Measurements from ENCODE around the gene CYP26B1. TPM values are rescaled to one million over a fixed set of nuclear protein-coding genes. Genes with fewer than 3 reads are reported as not detected.

CYP26B1 gene
- total RNA-seq, 1 experiment from 2014 or later = 1.1 TPM

DNA sequence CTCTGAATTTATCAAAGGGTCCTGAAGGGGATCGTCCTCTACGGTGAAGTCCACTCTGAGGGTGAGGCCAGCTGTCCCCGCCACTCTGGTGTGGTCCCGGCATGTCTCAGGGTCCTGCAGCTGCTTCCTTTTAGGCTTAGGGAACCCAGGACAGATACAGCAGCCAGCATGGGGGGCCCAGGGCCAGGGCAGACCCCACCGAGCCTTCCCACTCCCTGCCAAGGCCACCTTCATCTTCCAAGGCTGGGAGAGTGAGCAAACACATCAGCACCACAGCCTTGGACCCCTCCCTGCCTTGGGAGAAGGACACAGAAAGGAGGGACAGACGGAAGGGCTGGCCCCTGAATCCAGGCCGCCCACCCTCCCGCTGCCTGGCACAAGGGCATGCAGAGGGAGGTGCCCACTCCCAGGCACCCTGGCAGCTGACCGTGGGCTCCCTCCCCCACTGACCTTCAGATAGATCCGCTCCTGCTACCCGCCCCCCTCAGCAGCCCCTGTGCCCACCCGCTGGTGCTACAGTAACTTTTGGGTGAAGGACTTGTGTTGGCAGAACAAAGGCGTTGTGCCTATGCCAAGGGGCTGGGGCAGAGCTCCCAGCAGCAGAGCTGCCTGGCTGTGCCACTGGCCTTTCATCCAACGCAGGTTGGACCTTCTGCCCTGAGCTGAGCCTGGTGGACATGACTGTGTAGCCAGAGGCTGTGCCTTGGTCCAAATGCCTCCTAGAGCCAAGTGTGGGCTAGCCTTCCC, 7.6 kb downstream of the CYP26B1 start:
- H3K4me3 ChIP-seq (ENCODE audit: insufficient read depth, low read depth, low read length) = no peak overlapping the region
- H3K36me3 ChIP-seq (replicated peaks; ENCODE audit: control insufficient read depth, insufficient read depth, low read length) = no peaks in the 10 kb centered on the region
- H3K27me3 ChIP-seq (ENCODE audit: control insufficient read depth, insufficient read depth, low read length) = peaks cover 49% of the 10 kb centered on the region
- DNase-seq = peak; percentile 53

DNA sequence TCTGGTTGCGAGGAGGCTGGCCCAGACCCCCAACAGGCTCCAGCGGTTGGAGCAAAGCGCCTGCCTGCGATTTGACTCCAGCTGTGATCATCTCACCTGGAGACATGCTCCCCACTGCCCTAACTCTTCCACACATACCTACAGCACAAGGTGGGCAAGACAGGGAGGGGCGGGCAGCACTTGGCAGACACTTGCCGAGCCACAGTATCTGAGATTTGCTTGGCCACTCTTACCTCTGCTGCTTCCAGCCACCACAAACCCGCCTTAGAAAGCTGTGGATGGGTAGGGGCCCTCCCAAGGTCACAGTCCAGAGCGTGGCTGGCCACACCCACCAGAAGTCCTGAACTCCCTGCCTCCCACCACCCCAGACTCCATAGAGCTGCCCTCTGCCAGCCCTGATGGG, 8.2 kb downstream of the CYP26B1 start:
- Histone ChIP-seq H3K36me3 (replicated peaks; ENCODE audit: control insufficient read depth, insufficient read depth, low read length) (no peaks in the 10 kb centered on the region), H3K4me3 (ENCODE audit: insufficient read depth, low read depth, low read length) (no peak overlapping the region), H3K27me3 (ENCODE audit: control insufficient read depth, insufficient read depth, low read length) (peaks cover 47% of the 10 kb centered on the region)
- peak; percentile 45 for DNase-seq

DNA sequence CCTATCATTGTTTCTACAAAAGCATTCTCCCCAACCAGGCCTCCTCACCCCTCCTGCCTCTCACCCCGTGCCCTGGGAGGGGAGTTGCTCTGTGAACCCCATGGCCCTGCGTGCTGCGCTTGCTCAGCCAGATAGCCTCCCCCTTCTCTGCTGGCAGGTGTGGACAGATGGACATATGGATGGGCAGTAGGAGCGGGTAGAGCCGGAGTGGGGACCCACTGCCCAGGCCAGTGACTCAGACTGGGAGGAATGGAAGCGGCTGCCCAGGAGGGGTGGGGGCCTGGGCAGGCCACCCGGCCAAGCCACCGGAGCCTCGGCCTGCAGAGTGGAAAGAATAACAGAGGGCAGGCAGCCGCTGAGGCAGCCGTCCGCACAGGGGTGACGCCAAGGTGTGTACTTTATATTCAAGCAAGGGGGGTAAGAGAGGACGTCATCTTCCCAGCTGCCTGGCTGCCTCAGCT, 8.7 kb downstream of the CYP26B1 start:
- Histone ChIP-seq H3K36me3 (replicated peaks; ENCODE audit: control insufficient read depth, insufficient read depth, low read length) (no peaks in the 10 kb centered on the region), H3K27me3 (ENCODE audit: control insufficient read depth, insufficient read depth, low read length) (peaks cover 44% of the 10 kb centered on the region), H3K4me3 (ENCODE audit: insufficient read depth, low read depth, low read length) (no peak overlapping the region)
- DNase-seq = peak; percentile 46

DNA sequence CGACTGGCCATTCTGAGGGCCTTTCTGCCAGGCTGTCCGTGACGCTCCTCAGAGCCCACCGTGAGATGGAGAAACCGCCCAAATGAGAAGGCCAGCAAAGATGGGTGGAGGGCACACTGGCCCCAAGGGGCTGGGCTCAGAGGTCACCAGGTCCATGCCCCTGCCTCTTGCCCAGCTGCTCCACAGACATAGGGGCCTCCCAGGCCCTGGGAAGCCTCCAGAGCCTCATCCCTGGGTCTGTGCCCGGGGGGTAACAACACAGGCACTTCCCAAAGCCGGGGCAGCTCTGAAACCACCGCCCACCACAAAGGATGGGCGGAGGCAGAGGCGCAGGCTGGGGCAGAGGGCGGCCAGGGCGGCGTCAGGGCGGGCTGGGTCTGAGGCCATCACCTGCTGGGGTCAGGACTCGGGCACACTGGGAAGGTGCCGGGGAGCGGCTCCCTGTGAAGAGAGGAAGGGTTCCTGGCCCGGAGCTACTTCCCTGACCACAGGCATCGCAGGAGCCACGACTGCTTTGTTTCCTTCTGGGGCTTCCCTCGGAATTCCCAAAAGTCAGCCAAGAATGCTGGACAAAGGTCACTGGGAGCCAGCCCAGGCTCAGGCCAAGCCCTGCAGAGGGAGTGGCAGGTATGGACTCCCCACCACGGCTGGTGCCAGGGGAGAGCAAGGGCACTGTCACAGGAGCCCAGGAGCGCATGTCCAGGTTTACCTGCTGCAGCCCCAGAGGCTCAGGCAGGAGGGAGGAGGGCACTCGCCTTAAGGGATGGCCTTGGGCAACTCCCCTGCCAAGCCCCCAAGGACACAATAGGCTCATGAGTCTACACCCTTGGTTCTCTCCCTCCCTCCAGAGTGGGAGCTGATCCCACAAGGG, 9.4 kb downstream of the CYP26B1 start:
- H3K27me3 ChIP-seq (ENCODE audit: control insufficient read depth, insufficient read depth, low read length) = peaks cover 37% of the 10 kb centered on the region
- no peaks in the 10 kb centered on the region for H3K36me3 ChIP-seq (replicated peaks; ENCODE audit: control insufficient read depth, insufficient read depth, low read length)
- no peak overlapping the region for H3K4me3 ChIP-seq (ENCODE audit: insufficient read depth, low read depth, low read length)
- peak; percentile 65 for DNase-seq

DNA sequence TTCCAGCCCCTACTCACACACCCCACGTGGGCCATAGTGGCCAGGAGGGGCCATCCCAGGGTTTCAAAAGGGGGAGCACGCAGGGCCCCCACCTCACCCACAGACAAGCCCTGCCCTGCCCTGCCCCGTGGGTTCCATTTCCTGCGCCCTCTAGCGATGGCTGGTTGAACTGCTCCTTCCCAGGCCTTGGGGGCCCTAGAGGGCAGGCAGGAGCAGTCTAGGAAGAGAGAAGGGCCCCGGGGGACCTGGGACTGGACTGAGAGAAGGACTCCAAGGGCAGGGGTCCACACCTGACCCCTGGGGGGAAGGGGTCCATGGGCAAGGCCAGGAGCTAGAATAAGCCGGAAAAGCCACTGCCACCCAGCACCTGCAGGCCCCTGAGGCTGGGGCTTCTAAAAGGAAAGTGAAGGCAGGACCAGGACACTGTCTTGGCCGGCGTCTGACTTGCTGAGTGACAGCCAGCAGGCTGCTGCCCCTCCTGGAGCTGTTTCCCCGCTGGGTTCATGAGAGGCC, 10.1 kb downstream of the CYP26B1 start:
- Histone ChIP-seq H3K36me3 (replicated peaks; ENCODE audit: control insufficient read depth, insufficient read depth, low read length) (no peaks in the 10 kb centered on the region), H3K27me3 (ENCODE audit: control insufficient read depth, insufficient read depth, low read length) (peaks cover 30% of the 10 kb centered on the region), H3K4me3 (ENCODE audit: insufficient read depth, low read depth, low read length) (no peak overlapping the region)
- peak; percentile 96 for DNase-seq

DNA sequence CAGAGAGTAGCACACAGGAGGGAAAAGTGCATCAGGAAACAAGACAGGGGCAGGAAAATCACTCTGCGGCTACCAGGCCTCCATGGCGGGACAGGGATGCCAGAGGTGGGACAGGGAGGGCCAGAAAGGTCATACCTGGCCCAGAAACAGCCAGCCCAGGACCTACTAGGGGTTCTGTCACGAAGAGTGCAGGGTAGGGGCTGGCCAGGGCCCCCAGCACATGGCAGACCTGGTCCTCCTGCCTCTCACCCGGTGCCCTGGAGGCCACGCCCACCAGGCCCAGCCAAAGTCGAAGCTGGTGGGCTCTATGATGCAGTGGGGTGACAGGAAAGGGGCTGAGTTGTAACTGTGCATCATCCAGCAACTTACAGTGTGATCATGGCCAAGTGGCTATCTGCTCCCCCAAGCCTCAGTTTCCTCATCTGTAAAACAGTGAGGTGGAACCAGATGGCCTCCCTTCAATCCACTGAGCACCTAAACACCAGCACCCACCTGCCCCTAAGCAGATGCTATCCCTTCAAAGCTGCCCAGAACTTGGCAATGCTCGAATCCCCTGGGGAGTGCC, 10.6 kb downstream of the CYP26B1 start:
- no peaks in the 10 kb centered on the region for H3K36me3 ChIP-seq (replicated peaks; ENCODE audit: control insufficient read depth, insufficient read depth, low read length)
- no peak overlapping the region for H3K4me3 ChIP-seq (ENCODE audit: insufficient read depth, low read depth, low read length)
- peak; percentile 70 for DNase-seq
- H3K27me3 ChIP-seq (ENCODE audit: control insufficient read depth, insufficient read depth, low read length) = peaks cover 24% of the 10 kb centered on the region

DNA sequence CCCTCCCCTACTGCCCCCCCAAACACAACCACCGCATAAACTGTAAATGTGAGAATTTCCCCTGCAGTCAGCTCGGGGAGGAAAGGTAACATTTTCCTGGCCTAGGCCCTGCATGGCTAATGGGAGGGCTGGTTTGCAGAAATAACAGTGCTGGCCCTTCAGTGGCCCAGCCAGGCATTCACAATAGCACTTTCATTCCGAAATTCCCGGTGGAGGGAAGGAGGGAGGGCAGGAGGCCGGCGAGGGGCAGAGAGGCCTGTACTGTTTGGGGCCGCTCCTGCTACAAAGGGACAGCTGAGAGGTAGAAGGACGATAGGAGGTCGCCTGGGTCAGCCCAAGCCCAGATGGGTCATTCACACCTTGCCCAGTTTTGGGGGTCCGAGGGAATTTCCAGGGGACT, 11.3 kb downstream of the CYP26B1 start:
- Histone ChIP-seq H3K4me3 (ENCODE audit: insufficient read depth, low read depth, low read length) (no peak overlapping the region), H3K27me3 (ENCODE audit: control insufficient read depth, insufficient read depth, low read length) (peaks cover 17% of the 10 kb centered on the region), H3K36me3 (replicated peaks; ENCODE audit: control insufficient read depth, insufficient read depth, low read length) (no peaks in the 10 kb centered on the region)
- DNase-seq = peak; percentile 55

DNA sequence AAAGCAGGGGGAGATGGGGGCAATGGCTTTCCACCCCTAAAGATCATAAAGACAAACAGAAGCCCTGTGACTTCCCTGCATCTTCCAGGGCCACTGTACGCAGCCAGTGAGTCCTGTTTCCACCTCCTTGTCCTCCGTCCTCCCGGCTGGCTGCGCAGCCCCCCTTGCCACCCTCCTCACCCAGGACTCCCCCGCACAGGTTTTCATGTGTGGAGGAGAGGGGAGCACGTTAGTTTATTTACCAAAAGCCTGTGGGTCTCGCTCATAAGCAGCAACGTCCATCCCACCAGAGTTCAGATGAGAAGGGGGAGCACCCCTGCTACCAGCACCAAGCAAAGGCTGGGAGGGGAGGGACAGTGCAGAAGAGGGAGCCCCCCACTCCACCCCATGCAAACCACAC, 11.7 kb downstream of the CYP26B1 start:
- Histone ChIP-seq H3K27me3 (ENCODE audit: control insufficient read depth, insufficient read depth, low read length) (peaks cover 13% of the 10 kb centered on the region), H3K4me3 (ENCODE audit: insufficient read depth, low read depth, low read length) (no peak overlapping the region), H3K36me3 (replicated peaks; ENCODE audit: control insufficient read depth, insufficient read depth, low read length) (no peaks in the 10 kb centered on the region)
- no peak for DNase-seq

DNA sequence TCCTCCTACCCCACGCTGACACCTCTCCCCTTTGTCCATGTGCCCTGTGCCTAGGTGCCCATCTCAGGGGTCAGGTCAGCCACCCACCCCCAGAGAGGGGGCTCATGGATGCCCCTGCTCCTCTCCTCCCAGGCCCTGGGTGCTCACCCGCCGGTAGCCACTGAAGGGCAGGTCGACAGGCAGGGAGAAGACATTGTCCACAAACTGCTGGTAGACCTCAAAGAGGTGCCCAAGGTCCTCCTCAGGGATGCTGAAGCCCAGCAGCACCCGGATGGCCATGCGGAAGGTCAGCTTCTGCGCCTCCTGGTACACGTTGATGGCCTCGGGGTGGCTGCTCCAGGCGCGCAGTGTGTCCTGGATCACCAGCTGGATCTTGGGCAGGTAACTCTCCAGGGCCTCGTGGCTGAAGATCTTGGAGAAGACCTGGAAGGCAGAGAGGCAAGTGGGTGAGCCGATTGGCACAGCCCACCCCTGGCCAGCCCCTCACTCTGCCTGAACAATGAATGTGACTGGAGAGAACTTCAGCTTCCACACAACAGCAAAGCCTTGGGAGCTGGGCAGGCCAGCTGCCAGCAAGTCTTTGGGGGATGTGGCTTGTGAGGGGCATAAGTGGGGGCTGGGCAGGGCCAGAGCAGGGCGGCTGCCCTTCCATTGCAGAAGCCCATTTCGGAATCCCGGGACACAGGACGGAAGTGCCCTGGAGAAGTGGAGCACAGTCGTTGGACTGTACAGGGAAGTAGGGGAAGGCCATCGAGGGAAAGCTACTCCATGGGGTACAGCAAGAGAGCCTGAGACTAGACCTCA, 12.5 kb downstream of the CYP26B1 start:
- DNase-seq = no peak
- Histone ChIP-seq H3K27me3 (ENCODE audit: control insufficient read depth, insufficient read depth, low read length) (peaks cover 6% of the 10 kb centered on the region), H3K36me3 (replicated peaks; ENCODE audit: control insufficient read depth, insufficient read depth, low read length) (no peaks in the 10 kb centered on the region), H3K4me3 (ENCODE audit: insufficient read depth, low read depth, low read length) (no peak overlapping the region)

DNA sequence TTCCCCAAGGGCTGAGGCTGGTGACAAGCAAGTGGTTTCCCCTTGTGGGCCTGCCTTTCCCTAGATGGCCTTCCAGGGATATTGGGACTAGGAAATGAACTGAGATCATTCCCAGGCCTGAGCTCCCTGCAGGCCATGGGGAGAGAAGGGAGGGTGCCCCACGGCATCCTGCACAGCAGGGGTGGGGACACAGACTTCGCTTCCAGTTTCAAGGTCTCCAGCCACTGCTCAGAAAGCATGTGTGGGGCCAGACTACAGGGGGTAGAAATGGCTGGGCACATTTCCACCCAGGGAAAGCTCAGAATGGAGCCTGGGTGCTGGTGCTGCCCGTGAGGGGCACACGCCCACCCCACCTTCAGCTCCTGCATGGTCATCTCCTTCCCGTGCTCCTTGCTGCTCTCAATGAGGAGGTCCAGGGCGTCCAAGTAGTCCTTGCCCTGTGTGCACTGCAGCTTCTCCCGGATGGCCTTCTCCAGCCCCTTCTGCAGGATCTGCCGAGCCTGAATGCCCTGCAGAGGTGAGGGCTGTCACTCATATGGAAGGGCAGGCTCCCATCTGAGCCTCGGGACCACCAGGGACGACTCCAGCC, 13.2 kb downstream of the CYP26B1 start:
- DNase-seq = no peak
- H3K27me3 ChIP-seq (ENCODE audit: control insufficient read depth, insufficient read depth, low read length) = peaks cover 4% of the 10 kb centered on the region

DNA sequence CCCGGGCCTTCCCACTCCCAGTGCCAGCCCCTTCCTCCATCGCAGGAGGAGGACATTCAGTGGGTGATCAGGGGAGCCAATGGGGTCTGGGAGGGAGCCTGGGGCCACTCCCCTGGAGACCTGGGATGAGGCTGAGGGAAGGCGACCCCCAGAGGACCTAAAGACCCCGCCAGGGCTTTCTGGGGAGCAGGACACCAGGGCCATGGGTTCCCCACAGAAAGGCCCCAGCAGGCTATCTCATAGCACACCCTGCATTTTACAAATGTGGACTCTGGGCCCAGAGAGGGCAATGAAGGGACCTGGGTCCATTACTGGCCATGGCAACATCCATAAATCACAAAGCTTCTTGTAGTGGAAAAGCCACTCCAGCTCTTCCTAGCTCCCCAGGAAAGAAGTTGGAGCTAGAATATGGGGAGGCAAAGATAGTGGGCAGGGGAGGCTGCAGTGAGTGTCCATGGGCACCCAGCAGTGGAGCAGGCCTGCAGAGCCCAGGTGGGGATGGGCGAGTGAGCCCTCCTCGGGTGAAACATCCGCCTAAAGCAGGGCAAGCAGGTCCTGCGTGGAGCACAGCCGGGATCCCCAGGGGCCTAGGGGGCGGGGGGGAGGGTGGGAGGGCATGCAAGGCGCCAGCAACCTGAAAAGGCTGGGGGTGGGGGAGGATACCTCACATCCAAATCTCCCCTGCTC, 13.8 kb downstream of the CYP26B1 start:
- no peak overlapping the region for H3K4me3 ChIP-seq (ENCODE audit: insufficient read depth, low read depth, low read length)
- DNase-seq = peak; percentile 58
- H3K36me3 ChIP-seq (replicated peaks; ENCODE audit: control insufficient read depth, insufficient read depth, low read length) = no peaks in the 10 kb centered on the region
- H3K27me3 ChIP-seq (ENCODE audit: control insufficient read depth, insufficient read depth, low read length) = no peaks in the 10 kb centered on the region

More for the DNA sequence above, 13.2 kb downstream of the CYP26B1 start:
- Histone ChIP-seq H3K36me3 (replicated peaks; ENCODE audit: control insufficient read depth, insufficient read depth, low read length) (no peaks in the 10 kb centered on the region), H3K4me3 (ENCODE audit: insufficient read depth, low read depth, low read length) (no peak overlapping the region)

DNA sequence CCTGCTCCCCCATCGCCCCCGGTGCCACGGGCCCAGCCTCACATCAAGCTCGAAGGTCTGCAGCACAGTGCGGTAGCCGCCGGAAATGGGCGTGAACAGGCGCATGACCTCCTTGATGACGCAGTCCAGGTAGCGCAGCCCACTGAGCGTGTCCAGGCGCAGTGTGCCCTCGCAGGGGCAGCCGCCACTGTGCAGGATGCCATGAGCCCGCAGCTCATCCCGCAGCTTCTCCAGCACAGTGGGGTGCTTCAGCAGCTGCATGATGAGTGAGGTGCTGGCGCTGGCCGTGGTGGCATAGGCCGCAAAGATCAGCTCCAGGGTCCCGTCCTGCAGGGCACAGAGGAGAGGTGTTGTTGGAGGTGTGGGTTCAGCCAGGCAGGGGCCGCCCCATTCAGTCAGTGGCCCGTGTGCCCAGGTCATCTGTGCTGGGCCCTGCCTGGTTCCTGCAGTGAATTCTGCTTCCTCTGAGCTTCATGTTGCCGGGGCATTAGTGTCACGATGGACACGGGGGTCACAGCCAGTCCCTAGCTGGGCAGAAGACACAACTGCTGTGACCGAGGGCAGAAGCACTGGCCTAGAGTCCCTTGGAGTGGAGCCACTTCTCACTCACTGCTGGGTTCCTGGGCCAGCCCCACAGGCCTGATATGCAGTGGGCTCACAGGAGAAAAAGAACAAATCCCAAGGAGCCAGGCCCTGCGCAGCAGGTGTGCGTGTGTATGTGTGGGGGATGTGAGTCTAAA, 14.5 kb downstream of the CYP26B1 start:
- Histone ChIP-seq H3K4me3 (ENCODE audit: insufficient read depth, low read depth, low read length) (no peak overlapping the region), H3K27me3 (ENCODE audit: control insufficient read depth, insufficient read depth, low read length) (no peaks in the 10 kb centered on the region), H3K36me3 (replicated peaks; ENCODE audit: control insufficient read depth, insufficient read depth, low read length) (no peaks in the 10 kb centered on the region)
- DNase-seq = peak; percentile 47

Measured in H7 (cell line).